ENCODE measurements around the gene CD63. TPM values are rescaled to one million over a fixed set of nuclear protein-coding genes. Genes with fewer than 3 reads are reported as not detected.

The CD63 gene
- total and polyA plus RNA-seq, 9 of the 15 experiments (the other 6 are each of a cell fraction or from before 2014, with no cell fraction given) = 313 to 735 (median 433) TPM

DNA sequence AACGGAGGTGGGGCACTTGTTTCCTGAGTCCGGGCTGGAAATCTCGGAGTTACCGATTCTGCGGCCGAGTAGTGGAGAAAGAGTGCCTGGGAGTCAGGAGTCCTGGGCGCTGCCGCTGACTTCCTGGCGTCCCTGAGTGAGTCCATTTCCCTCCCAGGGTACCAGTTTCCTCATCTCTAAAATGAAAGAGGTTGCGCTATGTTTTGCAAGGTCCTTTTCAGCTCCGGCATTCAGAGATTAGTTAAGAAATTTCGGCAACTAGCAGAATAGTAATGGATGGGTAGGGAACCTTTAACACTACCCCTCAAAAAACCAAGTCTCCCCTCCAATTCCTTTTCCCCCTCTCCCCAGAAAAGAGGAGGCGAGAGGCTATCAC lies 12.2 kb downstream of the CD63 start:
- FAIRE-seq (no peak), ATAC-seq (peak; percentile 37; the same call in 2 of the 3 replicates), DNase-seq (ENCODE audit: extremely low read depth in 1 of 4, low spot score in 3 of 4) (no peak)
- Histone ChIP-seq H3K79me2 (ENCODE audit: control insufficient read depth, insufficient read depth, low read length) (peaks cover 6% of the 10 kb centered on the region; the same call in 2 of the 3 replicates), H3K4me2 (ENCODE audit: insufficient read depth, low read length) (peak overlapping the region; percentile 90), H3K27ac (ENCODE audit: extremely low read depth, low read depth, low read length) (peak overlapping the region; percentile 88), H2AFZ (ENCODE audit: low read depth, low read length) (peak overlapping the region; percentile 98), H3K4me3 (peak overlapping the region; percentile 84), H3K9ac (ENCODE audit: insufficient read depth in 1 of 2, low read depth in 2 of 2, low read length in 2 of 2) (peak overlapping the region; percentile 82 to 92), H4K20me1 (replicated peaks; ENCODE audit: control insufficient read depth, insufficient read depth, low read length) (no peaks in the 10 kb centered on the region; the same call in 1 of the 2 replicates), H3K9me1 (ENCODE audit: control insufficient read depth, insufficient read depth, low read length) (no peaks in the 10 kb centered on the region), H3K27me3 (ENCODE audit: control insufficient read depth in 2 of 2, insufficient read depth in 2 of 2, low read length in 2 of 2) (no peaks in the 10 kb centered on the region), H3K9me3 (replicated peaks; ENCODE audit: control insufficient read depth, insufficient read depth, low read depth, low read length) (no peaks in the 10 kb centered on the region), H3K36me3 (ENCODE audit: control insufficient read depth, insufficient read depth, low read length) (no peaks in the 10 kb centered on the region; the same call in 2 of the 3 replicates), H3K4me1 (replicated peaks in 1 of 2; ENCODE audit: control insufficient read depth in 2 of 2, insufficient read depth in 2 of 2, low read length in 2 of 2) (peaks cover 23 to 26% of the 10 kb centered on the region in 2 experiments; a peak in 4 of 5 replicates)
- CTCF ChIA-PET (ENCODE audit: low intra/inter-chr PET ratio) = no interaction called here
- POLR2A ChIA-PET = interaction anchor here (1.0 to 2.8 kb wide), 3 partner anchors 8 to 281 kb away, joined by 3 to 12 read pairs (median 11); partner anchors contain the start of genes CD63 and SUOX
- in situ Hi-C loops (cut with MboI) = no loop called here
- intact Hi-C loops (cut with micrococcal nuclease) = loop anchor here (1.0 kb wide), 1 partner anchor 12 kb away; no protein-coding TSS in a partner anchor
- no TSS peak for BruUV-seq (replicated peaks)
- 0% methylated on average over 13 of the region's 13 CpGs for WGBS (ENCODE audit: insufficient coverage, low coverage, missing lambda C conversion rate)
- TF ChIP-seq MAZ (CRISPR knock-in tag; conservative IDR thresholded peaks at IDR 0.05 in 1 of 2, IDR thresholded peaks at IDR 0.05 in 1 of 2) = no peak
- no peak for TF ChIP-seq STAG1 (CRISPR knock-in tag; IDR thresholded peaks at IDR 0.05; ENCODE audit: borderline replicate concordance)
- TF ChIP-seq KDM1A (IDR thresholded peaks at IDR 0.05) = peak in 1 of 2 experiments; percentile 13; a peak in 1 of 4 replicates
- TF ChIP-seq, protein P1, sequence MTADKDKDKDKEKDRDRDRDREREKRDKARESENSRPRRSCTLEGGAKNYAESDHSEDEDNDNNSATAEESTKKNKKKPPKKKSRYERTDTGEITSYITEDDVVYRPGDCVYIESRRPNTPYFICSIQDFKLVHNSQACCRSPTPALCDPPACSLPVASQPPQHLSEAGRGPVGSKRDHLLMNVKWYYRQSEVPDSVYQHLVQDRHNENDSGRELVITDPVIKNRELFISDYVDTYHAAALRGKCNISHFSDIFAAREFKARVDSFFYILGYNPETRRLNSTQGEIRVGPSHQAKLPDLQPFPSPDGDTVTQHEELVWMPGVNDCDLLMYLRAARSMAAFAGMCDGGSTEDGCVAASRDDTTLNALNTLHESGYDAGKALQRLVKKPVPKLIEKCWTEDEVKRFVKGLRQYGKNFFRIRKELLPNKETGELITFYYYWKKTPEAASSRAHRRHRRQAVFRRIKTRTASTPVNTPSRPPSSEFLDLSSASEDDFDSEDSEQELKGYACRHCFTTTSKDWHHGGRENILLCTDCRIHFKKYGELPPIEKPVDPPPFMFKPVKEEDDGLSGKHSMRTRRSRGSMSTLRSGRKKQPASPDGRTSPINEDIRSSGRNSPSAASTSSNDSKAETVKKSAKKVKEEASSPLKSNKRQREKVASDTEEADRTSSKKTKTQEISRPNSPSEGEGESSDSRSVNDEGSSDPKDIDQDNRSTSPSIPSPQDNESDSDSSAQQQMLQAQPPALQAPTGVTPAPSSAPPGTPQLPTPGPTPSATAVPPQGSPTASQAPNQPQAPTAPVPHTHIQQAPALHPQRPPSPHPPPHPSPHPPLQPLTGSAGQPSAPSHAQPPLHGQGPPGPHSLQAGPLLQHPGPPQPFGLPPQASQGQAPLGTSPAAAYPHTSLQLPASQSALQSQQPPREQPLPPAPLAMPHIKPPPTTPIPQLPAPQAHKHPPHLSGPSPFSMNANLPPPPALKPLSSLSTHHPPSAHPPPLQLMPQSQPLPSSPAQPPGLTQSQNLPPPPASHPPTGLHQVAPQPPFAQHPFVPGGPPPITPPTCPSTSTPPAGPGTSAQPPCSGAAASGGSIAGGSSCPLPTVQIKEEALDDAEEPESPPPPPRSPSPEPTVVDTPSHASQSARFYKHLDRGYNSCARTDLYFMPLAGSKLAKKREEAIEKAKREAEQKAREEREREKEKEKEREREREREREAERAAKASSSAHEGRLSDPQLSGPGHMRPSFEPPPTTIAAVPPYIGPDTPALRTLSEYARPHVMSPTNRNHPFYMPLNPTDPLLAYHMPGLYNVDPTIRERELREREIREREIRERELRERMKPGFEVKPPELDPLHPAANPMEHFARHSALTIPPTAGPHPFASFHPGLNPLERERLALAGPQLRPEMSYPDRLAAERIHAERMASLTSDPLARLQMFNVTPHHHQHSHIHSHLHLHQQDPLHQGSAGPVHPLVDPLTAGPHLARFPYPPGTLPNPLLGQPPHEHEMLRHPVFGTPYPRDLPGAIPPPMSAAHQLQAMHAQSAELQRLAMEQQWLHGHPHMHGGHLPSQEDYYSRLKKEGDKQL (CRISPR knock-in tag; IDR thresholded peaks at IDR 0.05; ENCODE audit: borderline replicate concordance) = no peak
- TF ChIP-seq PRDM10 (IDR thresholded peaks at IDR 0.05; ENCODE audit: partially characterized antibody) = peak; percentile 94
- TF ChIP-seq GTF2F1 (IDR thresholded peaks at IDR 0.05; ENCODE audit: low read depth, low read length) = no peak
- TF ChIP-seq ZNF184 (CRISPR knock-in tag; IDR thresholded peaks at IDR 0.05) = no peak
- no peak for TF ChIP-seq BMI1 (IDR thresholded peaks at IDR 0.05; ENCODE audit: low read length)
- no peak for TF ChIP-seq PCBP2 (IDR thresholded peaks at IDR 0.05; ENCODE audit: low read depth, low read length, poor library complexity, severe bottlenecking)
- TF ChIP-seq NR1H2 (CRISPR knock-in tag; IDR thresholded peaks at IDR 0.05) = no peak
- no peak for TF ChIP-seq MLLT1 (IDR thresholded peaks at IDR 0.05)

All from K562 (cell line).